IPS-18c (cell line): ENCODE measurements around the gene U2AF1.
"Not testable (repeated sequence)": the region's sequence is repeated elsewhere in the genome, so short reads cannot be mapped to it uniquely, and the experiment has no call there.

ENCODE experiments used
- H3K4me3 ChIP-seq: 2 replicates; pipeline ENCODE4 v1.7.0; 2013; ENCODE audit warnings: low read depth, mild to moderate bottlenecking, low read length, moderate library complexity; ENCODE audit not compliant: insufficient read depth
- H3K9me3 ChIP-seq: one replicate; pipeline ENCODE4 v1.6.1; 2013; ENCODE audit warnings: mild to moderate bottlenecking, low read length, moderate library complexity; ENCODE audit not compliant: control insufficient read depth, insufficient read depth

U2AF1 gene

DNA sequence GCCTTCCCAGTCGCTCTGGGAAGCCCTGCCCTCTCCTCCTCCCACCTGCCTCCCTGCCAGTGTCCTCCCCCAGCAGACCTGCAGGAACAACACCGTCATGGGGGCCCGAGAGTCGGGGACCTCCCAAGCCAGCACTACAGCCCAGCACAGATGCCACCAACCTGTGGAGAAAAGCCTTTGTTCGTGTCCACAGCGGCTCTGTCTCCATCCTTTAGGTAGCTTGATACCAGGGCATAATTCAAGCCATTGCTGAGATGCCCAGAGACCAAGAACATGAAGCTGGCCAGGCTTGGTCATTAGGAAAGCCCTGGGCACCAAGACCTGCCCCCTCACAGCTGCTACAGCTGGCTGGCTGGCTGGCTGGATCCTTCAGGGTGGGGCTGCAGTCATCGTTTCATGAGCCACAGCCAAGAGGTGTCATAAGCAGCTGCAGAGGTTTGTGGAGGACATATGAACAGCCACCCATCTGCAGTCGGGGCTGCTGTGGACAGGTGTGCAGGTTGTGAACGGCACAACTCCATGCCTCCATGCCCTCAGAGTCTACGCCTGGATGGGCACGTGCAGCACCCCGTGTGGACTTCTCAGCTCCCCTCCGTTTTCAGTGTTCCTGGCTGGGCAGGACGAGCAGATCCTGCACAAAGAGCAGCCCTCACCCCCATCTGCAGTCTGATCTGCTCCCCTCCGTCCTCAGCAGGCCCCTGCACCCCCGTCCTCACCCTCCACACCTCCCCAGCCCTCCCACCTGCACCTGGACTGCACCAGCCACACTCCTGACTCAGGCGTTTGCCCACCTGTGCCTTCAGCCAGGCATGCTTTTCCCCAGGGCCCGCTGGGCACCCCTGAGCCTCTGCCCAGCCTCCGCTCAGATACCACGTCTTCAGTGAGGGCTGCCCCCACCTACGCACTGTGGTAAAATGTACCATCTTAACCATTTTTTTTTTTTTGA, 61.2 kb downstream of the U2AF1 start:
- not testable (repeated sequence) for H3K4me3 ChIP-seq, H3K9me3 ChIP-seq

DNA sequence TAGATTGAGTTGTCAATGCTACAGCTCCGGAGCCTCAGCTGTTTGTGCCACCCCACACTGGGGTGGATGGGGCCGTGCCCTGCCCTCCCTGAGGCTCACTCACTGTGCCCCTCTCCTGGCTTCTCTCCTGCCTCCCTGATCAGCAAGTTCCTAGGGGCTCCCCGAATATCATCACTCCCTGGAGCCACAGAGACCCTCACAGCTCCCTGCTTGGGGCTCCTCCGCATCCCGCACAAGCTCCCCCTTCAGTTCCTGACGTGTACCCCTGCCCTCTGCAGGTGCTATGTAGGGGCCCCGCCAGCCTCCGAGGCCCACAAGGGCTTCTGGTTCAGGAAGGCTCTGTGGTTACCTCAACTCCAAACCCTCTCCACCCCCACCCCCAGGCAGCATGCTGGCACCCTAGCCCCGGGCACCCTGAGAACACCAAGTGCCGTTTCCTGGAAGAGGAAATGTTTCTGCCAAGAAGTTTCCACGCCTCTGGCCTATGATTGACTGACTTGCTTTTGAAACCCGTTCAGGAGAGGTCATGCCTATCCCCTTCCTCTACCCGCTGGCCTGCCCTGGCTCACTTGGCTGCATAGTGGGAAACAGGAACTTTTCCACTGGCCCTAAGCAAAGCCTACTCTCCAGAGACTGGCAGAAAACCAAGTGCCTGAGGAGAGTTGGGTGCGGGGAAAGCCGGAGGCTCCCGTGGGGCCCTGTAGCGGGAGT, 62.0 kb downstream of the U2AF1 start:
- H3K9me3 ChIP-seq, H3K4me3 ChIP-seq: not testable (repeated sequence)

DNA sequence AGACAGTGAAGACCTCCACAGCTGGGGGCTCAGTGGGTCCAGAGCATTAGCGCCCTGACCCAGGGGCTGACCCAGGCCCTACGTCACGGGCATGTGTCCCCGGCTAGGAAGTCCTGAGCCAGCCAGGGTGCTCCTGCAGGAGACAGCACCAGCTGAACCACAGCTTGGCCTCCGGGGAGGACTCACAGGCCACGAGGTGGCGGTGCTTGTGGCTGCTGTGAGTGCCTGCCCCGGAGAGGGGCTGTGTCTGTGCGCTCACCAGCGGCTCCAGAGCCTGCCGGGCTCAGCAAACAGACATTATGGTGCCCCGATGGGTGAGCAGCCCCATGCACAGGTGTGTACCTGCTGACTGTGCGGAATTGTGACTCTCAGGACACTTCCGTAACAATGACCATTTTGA, 62.8 kb downstream of the U2AF1 start:
- H3K9me3 ChIP-seq, H3K4me3 ChIP-seq: not testable (repeated sequence)

DNA sequence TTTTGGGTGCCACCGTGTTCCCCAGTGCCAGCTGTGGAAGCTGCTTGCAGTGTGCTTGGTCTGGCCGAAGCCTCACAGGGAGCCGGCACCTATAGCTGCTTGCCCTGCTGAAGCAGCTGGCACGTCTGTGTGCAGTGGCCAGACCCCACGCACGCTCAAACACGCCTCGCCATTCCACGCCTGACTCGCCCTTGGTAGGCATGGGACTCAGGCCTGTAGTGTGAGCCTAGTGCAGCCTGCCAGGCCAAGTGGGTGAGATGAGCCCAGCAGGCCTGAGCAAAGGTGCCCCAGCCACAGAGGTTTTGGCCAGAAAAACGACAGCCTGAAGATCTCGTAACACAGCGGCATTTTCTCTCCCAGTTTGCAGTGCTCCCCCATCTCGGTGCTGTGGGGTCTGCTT, 64.1 kb downstream of the U2AF1 start:
- H3K4me3 ChIP-seq, H3K9me3 ChIP-seq: not testable (repeated sequence)
